GM12878 (cell line): Measurements from ENCODE around the gene ESYT2. TPM values are rescaled to one million over a fixed set of nuclear protein-coding genes. Genes with fewer than 3 reads are reported as not detected.

ENCODE experiments used
- ATAC-seq: fragments of 200-7000 bp; cut with Tn5 transposase; 3 replicates; pipeline ENCODE4 v1.9.1; 2020; ENCODE audit warnings: mild to moderate bottlenecking, moderate library complexity
- BruUV-seq: library from RNA; stranded (reverse); fragments of 400-500 nt; replicated peaks from 2 replicates; lab custom pipeline; 2021; lab: Mats Ljungman, UMichigan
- CTCF ChIA-PET: fragments of 300-600 bp; sonication (Branson Sonifier 250); formaldehyde crosslinking; extraction: SDS; loops from one replicate; lab custom pipeline; 2021; ENCODE audit warnings: inconsistent platforms; lab: Yijun Ruan, JAX
- POLR2A ChIA-PET: fragments of 350-600 bp; formaldehyde crosslinking; extraction: SDS; loops from one replicate; lab custom pipeline; 2021; ENCODE audit warnings: inconsistent platforms; lab: Charles Lee
- RAD21 ChIA-PET: fragments of 300-600 bp; sonication (Branson Sonifier 250); formaldehyde crosslinking; loops from one replicate; lab custom pipeline; 2023; ENCODE audit warnings: antibody characterized with exemption; ENCODE audit not compliant: unreplicated experiment; lab: Charles Lee
- SMC1A ChIA-PET: fragments of 300-600 bp; sonication (Branson Sonifier 250); formaldehyde crosslinking; loops from one replicate; lab custom pipeline; 2023; ENCODE audit not compliant: unreplicated experiment, uncharacterized antibody; lab: Charles Lee
- DNase-seq: peaks from one replicate; pipeline ENCODE4 v3.0.0-alpha.2; 2011; ENCODE audit warnings: low read depth, low spot score
- FAIRE-seq: peaks from 3 replicates; lab custom pipeline; 2011; peaks lifted over from hg19 to GRCh38; lab: Jason Lieb, UNC
- H2AFZ ChIP-seq: 2 replicates; pipeline ENCODE4 v1.6.0; 2011; ENCODE audit warnings: low read depth, low read length, control low read depth; ENCODE audit not compliant: control insufficient read depth
- H3K27ac ChIP-seq: 2 replicates; pipeline ENCODE4 v1.5.1; 2011; ENCODE audit warnings: control low read depth; ENCODE audit not compliant: control insufficient read depth, insufficient read depth
- H3K27me3 ChIP-seq, 2 experiments: replicated peaks in 1 of 2; 2 replicates each; pipeline versions ENCODE4 v1.6.0 to v1.6.1; 2011; ENCODE audit warnings: low read length in 1 of 2; ENCODE audit not compliant: control insufficient read depth in 2 of 2, insufficient read depth in 2 of 2
- H3K36me3 ChIP-seq, 2 experiments: 2 replicates each; pipeline ENCODE4 v1.5.1; 2011; ENCODE audit warnings: low read length in 1 of 2; ENCODE audit not compliant: control insufficient read depth in 2 of 2, insufficient read depth in 2 of 2
- H3K4me1 ChIP-seq: 2 replicates; pipeline ENCODE4 v1.6.1; 2011; ENCODE audit warnings: mild to moderate bottlenecking, low read length, moderate library complexity, mixed read lengths; ENCODE audit not compliant: control insufficient read depth, insufficient read depth
- H3K4me2 ChIP-seq: 2 replicates; pipeline ENCODE4 v1.6.0; 2011; ENCODE audit warnings: control low read depth; ENCODE audit not compliant: control insufficient read depth, insufficient read depth
- H3K4me3 ChIP-seq: fragments of 200-600 bp; sonication (generic); 2 replicates; pipeline ENCODE4 v1.5.1; 2016
- H3K79me2 ChIP-seq: 2 replicates; pipeline ENCODE4 v1.6.0; 2011; ENCODE audit warnings: low read length; ENCODE audit not compliant: control insufficient read depth, insufficient read depth
- H3K9ac ChIP-seq: 2 replicates; pipeline ENCODE4 v1.8.0; 2011; ENCODE audit warnings: low read length, control low read depth, mixed read lengths; ENCODE audit not compliant: control insufficient read depth, insufficient read depth
- H3K9me3 ChIP-seq: replicated peaks from 3 replicates; pipeline ENCODE4 v1.5.1; 2011; ENCODE audit warnings: mild to moderate bottlenecking, low read length; ENCODE audit not compliant: control insufficient read depth, insufficient read depth
- H4K20me1 ChIP-seq: 2 replicates; pipeline ENCODE4 v1.6.0; 2011; ENCODE audit not compliant: control insufficient read depth, insufficient read depth
- DPF2 ChIP-seq: fragments of 450-650 bp; IDR thresholded peaks from 2 replicates; pipeline ENCODE4 v1.6.1; 2017; ENCODE audit warnings: mild to moderate bottlenecking
- NFIC ChIP-seq: IDR thresholded peaks from 2 replicates; pipeline ENCODE4 v1.6.1; 2012; ENCODE audit warnings: low read depth, mild to moderate bottlenecking, inconsistent platforms, low read length, moderate library complexity
- POLR2AphosphoS5 ChIP-seq: IDR thresholded peaks from 2 replicates; pipeline ENCODE4 v1.6.1; 2011; ENCODE audit warnings: mild to moderate bottlenecking, low read length, inconsistent platforms
- RAD51 ChIP-seq: fragments of 450-650 bp; IDR thresholded peaks from 2 replicates; pipeline ENCODE4 v1.6.1; 2016; ENCODE audit warnings: moderate library complexity, mild to moderate bottlenecking, inconsistent platforms
- ZNF217 ChIP-seq: fragments of 450-650 bp; IDR thresholded peaks from 2 replicates; pipeline ENCODE4 v1.6.1; 2017; ENCODE audit warnings: antibody characterized with exemption, mild to moderate bottlenecking
- WGBS: methylation state at CpG from one replicate; pipeline ENCODE4 v1.1.6; 2016; ENCODE audit warnings: low lambda C conversion rate; ENCODE audit not compliant: insufficient replicate concordance, insufficient coverage; ENCODE audit errors: missing lambda C conversion rate; 5-methylcytosine and 5-hydroxymethylcytosine counted together
- in situ Hi-C: fragments of 300-500 bp; cut with MboI; formaldehyde crosslinking; loops from 9 replicates; pipeline ENCODE4 v1.14.3; 2018; ENCODE audit warnings: mixed read lengths
- intact Hi-C: fragments of 100-400 bp; cut with micrococcal nuclease; formaldehyde crosslinking; loops from one replicate; pipeline ENCODE4 v1.14.2; 2022; ENCODE audit not compliant: unreplicated experiment
- polyA plus RNA-seq, 11 experiments: library from polyadenylated mRNA; depleted of rRNA in 4 of 11; unstranded in 6 of 11; stranded (reverse) in 5 of 11; fragments of >200 nt; fragmentation: Nextera tagmentation in 4 of 11; fragmentation: Illumina TruSeq in 1 of 11; extraction: Ambion mirVana in 4 of 11; extraction: Trizol in 1 of 11; gene quantifications; 1 replicate in 1 of 11; 2 replicates in 10 of 11; pipeline versions ENCODE4 v1.2.1 to v1.2.3, GENCODE V29; 2011 to 2016; ENCODE audit warnings: inconsistent platforms in 2 of 11, missing spikeins in 2 of 11, low read depth in 1 of 11
- total RNA-seq, 4 experiments: library from RNA; depleted of rRNA in 3 of 4; stranded (reverse); fragments of >200 nt in 3 of 4; fragmentation: Illumina TruSeq in 1 of 4; extraction: Trizol in 1 of 4; gene quantifications; 2 replicates each; pipeline versions ENCODE4 v1.2.1 to v1.2.3, GENCODE V29; 2013 to 2021
- TF ChIP-seq, protein P1 (sequence below): fragments of 450-650 bp; IDR thresholded peaks from 2 replicates; pipeline ENCODE4 v1.6.1; 2017; ENCODE audit warnings: antibody characterized with exemption, mild to moderate bottlenecking, moderate library complexity
- TF ChIP-seq, protein P2 (sequence below): fragments of 450-650 bp; IDR thresholded peaks from 2 replicates; pipeline ENCODE4 v1.6.1; 2017; ENCODE audit warnings: mild to moderate bottlenecking, moderate library complexity

ESYT2 gene
- total and polyA plus RNA-seq, 10 of the 15 experiments (the other 5 are each of a cell fraction or from before 2014, with no cell fraction given) = 1.9 to 44.6 (median 21.4) TPM

DNA sequence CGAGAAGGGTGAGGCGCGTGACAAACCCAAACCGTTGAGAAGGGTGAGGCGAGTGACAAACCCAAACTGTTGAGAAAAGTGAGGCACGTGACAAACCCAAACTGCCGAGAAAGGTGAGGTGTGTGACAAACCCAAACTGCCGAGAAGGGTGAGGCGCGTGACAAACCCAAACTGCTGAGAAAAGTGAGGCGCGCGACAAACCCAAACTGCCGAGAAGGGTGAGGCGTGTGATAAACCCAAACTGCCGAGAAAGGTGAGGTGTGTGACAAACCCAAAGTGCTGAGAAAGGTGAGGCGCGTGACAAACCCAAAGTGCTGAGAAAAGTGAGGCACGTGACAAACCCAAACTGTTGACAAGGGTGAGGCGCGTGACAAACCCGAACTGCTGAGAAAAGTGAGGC lies 25.0 kb downstream of the ESYT2 start:
- Histone ChIP-seq H3K79me2 (peaks cover 2% of the 10 kb centered on the region), H3K36me3 (peaks cover 0 to 4% of the 10 kb centered on the region in 2 experiments; a peak in 1 of 4 replicates), H3K27ac (no peak overlapping the region), H3K9ac (no peak overlapping the region), H3K4me2 (no peak overlapping the region), H4K20me1 (no peaks in the 10 kb centered on the region), H3K4me1 (no peaks in the 10 kb centered on the region), H2AFZ (no peak overlapping the region), H3K9me3 (peaks cover 8% of the 10 kb centered on the region; the same call in 2 of the 3 replicates), H3K4me3 (no peak overlapping the region), H3K27me3 (no peaks in the 10 kb centered on the region)
- BruUV-seq = no TSS peak
- ATAC-seq = no peak
- intact Hi-C loops (no loop called here), in situ Hi-C loops (no loop called here)
- POLR2A ChIA-PET = no interaction called here
- RAD21 ChIA-PET = no interaction called here
- SMC1A ChIA-PET = no interaction called here
- CTCF ChIA-PET = no interaction called here
- WGBS = 97% methylated on average over 18 of the region's 22 CpGs
- FAIRE-seq = no peak
- no peak for TF ChIP-seq POLR2AphosphoS5
- no peak for DNase-seq

DNA sequence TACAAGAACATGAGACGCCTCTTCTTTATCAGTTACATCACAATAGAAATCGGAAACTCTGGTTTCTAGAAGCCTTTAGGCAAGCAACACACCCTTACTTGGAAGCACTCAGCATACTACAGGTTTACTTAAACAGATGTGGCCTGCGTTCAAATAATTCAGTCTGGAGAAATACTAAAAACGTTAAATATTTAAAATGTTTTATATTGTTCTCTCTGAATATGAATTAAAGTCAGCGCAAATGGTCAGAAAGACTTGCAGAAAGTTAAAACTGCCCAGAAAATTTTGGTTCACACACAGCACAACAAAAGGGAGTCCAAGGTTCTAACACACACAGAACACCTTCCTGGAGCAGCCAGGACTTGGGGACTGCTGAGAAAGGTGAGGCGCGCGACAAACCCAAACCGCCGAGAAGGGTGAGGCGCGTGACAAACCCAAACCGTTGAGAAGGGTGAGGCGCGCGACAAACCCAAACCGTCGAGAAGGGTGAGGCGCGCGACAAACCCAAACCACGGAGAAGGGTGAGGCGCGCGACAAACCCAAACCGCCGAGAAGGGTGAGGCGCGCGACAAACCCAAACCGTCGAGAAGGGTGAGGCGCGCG lies 25.8 kb downstream of the ESYT2 start:
- H3K79me2 ChIP-seq = peaks cover 2% of the 10 kb centered on the region
- DNase-seq (no peak), FAIRE-seq (no peak), ATAC-seq (no peak)
- RAD21 ChIA-PET = no interaction called here
- POLR2A ChIA-PET = no interaction called here
- TF ChIP-seq, protein P1, sequence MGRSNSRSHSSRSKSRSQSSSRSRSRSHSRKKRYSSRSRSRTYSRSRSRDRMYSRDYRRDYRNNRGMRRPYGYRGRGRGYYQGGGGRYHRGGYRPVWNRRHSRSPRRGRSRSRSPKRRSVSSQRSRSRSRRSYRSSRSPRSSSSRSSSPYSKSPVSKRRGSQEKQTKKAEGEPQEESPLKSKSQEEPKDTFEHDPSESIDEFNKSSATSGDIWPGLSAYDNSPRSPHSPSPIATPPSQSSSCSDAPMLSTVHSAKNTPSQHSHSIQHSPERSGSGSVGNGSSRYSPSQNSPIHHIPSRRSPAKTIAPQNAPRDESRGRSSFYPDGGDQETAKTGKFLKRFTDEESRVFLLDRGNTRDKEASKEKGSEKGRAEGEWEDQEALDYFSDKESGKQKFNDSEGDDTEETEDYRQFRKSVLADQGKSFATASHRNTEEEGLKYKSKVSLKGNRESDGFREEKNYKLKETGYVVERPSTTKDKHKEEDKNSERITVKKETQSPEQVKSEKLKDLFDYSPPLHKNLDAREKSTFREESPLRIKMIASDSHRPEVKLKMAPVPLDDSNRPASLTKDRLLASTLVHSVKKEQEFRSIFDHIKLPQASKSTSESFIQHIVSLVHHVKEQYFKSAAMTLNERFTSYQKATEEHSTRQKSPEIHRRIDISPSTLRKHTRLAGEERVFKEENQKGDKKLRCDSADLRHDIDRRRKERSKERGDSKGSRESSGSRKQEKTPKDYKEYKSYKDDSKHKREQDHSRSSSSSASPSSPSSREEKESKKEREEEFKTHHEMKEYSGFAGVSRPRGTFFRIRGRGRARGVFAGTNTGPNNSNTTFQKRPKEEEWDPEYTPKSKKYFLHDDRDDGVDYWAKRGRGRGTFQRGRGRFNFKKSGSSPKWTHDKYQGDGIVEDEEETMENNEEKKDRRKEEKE = no peak
- TF ChIP-seq, protein P2, sequence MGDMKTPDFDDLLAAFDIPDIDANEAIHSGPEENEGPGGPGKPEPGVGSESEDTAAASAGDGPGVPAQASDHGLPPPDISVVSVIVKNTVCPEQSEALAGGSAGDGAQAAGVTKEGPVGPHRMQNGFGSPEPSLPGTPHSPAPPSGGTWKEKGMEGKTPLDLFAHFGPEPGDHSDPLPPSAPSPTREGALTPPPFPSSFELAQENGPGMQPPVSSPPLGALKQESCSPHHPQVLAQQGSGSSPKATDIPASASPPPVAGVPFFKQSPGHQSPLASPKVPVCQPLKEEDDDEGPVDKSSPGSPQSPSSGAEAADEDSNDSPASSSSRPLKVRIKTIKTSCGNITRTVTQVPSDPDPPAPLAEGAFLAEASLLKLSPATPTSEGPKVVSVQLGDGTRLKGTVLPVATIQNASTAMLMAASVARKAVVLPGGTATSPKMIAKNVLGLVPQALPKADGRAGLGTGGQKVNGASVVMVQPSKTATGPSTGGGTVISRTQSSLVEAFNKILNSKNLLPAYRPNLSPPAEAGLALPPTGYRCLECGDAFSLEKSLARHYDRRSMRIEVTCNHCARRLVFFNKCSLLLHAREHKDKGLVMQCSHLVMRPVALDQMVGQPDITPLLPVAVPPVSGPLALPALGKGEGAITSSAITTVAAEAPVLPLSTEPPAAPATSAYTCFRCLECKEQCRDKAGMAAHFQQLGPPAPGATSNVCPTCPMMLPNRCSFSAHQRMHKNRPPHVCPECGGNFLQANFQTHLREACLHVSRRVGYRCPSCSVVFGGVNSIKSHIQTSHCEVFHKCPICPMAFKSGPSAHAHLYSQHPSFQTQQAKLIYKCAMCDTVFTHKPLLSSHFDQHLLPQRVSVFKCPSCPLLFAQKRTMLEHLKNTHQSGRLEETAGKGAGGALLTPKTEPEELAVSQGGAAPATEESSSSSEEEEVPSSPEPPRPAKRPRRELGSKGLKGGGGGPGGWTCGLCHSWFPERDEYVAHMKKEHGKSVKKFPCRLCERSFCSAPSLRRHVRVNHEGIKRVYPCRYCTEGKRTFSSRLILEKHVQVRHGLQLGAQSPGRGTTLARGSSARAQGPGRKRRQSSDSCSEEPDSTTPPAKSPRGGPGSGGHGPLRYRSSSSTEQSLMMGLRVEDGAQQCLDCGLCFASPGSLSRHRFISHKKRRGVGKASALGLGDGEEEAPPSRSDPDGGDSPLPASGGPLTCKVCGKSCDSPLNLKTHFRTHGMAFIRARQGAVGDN = no peak
- no peak for TF ChIP-seq RAD51
- TF ChIP-seq DPF2 = no peak
- TF ChIP-seq NFIC = no peak
- TF ChIP-seq ZNF217 = no peak
- 92% methylated on average over 16 of the region's 35 CpGs for WGBS
- CTCF ChIA-PET = no interaction called here
- in situ Hi-C loops = no loop called here
- no peaks in the 10 kb centered on the region for H4K20me1 ChIP-seq
- no peaks in the 10 kb centered on the region for H3K27me3 ChIP-seq
- intact Hi-C loops = no loop called here
- peaks cover 0 to 4% of the 10 kb centered on the region in 2 experiments; a peak in 1 of 4 replicates for H3K36me3 ChIP-seq
- SMC1A ChIA-PET = no interaction called here
- no peak overlapping the region for H3K4me3 ChIP-seq
- no peak overlapping the region for H3K9ac ChIP-seq
- no peak overlapping the region for H2AFZ ChIP-seq
- no TSS peak for BruUV-seq
- H3K9me3 ChIP-seq = peaks cover 8% of the 10 kb centered on the region; the same call in 2 of the 3 replicates
- no peak overlapping the region for H3K27ac ChIP-seq
- no peaks in the 10 kb centered on the region for H3K4me1 ChIP-seq
- no peak overlapping the region for H3K4me2 ChIP-seq
